Liver (tissue), 9 donors: ENCODE results near the gene IFIT1. TPM values are rescaled to one million over a fixed set of nuclear protein-coding genes. Genes with fewer than 3 reads are reported as not detected.

Source experiments
- DNase-seq: peaks from one replicate; pipeline ENCODE4 v3.0.0-alpha.2; 2017; ENCODE audit warnings: low spot score
- H3K27ac ChIP-seq, 2 donors: one replicate each; pipeline ENCODE4 v1.7.0; 2013; ENCODE audit warnings: inconsistent platforms in 2 of 2, low read length in 2 of 2, control low read depth in 1 of 2, low read depth in 1 of 2, mild to moderate bottlenecking in 1 of 2
- H3K27me3 ChIP-seq, 4 donors: one replicate each; pipeline versions ENCODE4 v1.6.1 to v1.7.0; 2013; ENCODE audit warnings: low read length in 3 of 4, inconsistent platforms in 1 of 4, mild to moderate bottlenecking in 1 of 4, moderate library complexity in 1 of 4; ENCODE audit not compliant: control insufficient read depth in 4 of 4, insufficient read depth in 4 of 4
- H3K36me3 ChIP-seq, 4 donors: one replicate each; pipeline versions ENCODE4 v1.6.1 to v1.7.0; 2013; ENCODE audit warnings: low read length in 3 of 4, mild to moderate bottlenecking in 3 of 4, low read depth in 1 of 4, moderate library complexity in 1 of 4; ENCODE audit not compliant: control insufficient read depth in 4 of 4, insufficient read depth in 3 of 4
- H3K4me1 ChIP-seq, 4 donors: one replicate each; pipeline versions ENCODE4 v1.6.1 to v1.7.0; 2013; ENCODE audit warnings: low read length in 3 of 4, mild to moderate bottlenecking in 3 of 4, moderate library complexity in 1 of 4; ENCODE audit not compliant: control insufficient read depth in 4 of 4, insufficient read depth in 4 of 4
- H3K4me3 ChIP-seq, 3 donors: one replicate each; pipeline versions ENCODE4 v1.6.1 to v1.7.0; 2013; ENCODE audit warnings: low read length in 3 of 3, control low read depth in 1 of 3, low read depth in 1 of 3, mild to moderate bottlenecking in 1 of 3
- H3K9ac ChIP-seq, 2 donors: one replicate each; pipeline ENCODE4 v1.7.0; 2013; ENCODE audit warnings: low read length in 2 of 2, mild to moderate bottlenecking in 2 of 2, moderate library complexity in 2 of 2, control low read depth in 1 of 2, low read depth in 1 of 2
- H3K9me3 ChIP-seq, 4 donors: one replicate each; pipeline versions ENCODE4 v1.6.1 to v1.7.0; 2013; ENCODE audit warnings: low read length in 3 of 4; ENCODE audit not compliant: control insufficient read depth in 4 of 4
- CTCF ChIP-seq: fragments of 150-350 bp; IDR thresholded peaks from 2 replicates; pipeline ENCODE4 v1.5.1; 2017; ENCODE audit warnings: improper control_type of control experiment, low read depth, low read length; ENCODE audit not compliant: missing input control
- EGR1 ChIP-seq, 2 donors: IDR thresholded peaks; 2 replicates each; pipeline ENCODE4 v1.6.1; 2016 to 2018; ENCODE audit warnings: antibody characterized with exemption in 2 of 2, low read depth in 2 of 2
- FOXA1 ChIP-seq: IDR thresholded peaks from 2 replicates; pipeline ENCODE4 v1.6.1; 2016; ENCODE audit warnings: antibody characterized with exemption
- GABPA ChIP-seq, 2 donors: IDR thresholded peaks in 1 of 2; conservative IDR thresholded peaks in 1 of 2; 2 replicates each; pipeline ENCODE4 v1.6.1; 2016; ENCODE audit warnings: antibody characterized with exemption in 2 of 2, mild to moderate bottlenecking in 1 of 2, moderate library complexity in 1 of 2
- HNF4A ChIP-seq, 2 donors: conservative IDR thresholded peaks; 2 replicates each; pipeline ENCODE4 v1.6.1; 2016; ENCODE audit warnings: antibody characterized with exemption in 2 of 2, mild to moderate bottlenecking in 2 of 2
- HNF4G ChIP-seq: IDR thresholded peaks from 2 replicates; pipeline ENCODE4 v1.6.1; 2016; ENCODE audit warnings: antibody characterized with exemption
- JUND ChIP-seq, 2 donors: IDR thresholded peaks; 2 replicates each; pipeline ENCODE4 v1.6.1; 2016; ENCODE audit warnings: antibody characterized with exemption in 2 of 2
- NR2F2 ChIP-seq: IDR thresholded peaks from 2 replicates; pipeline ENCODE4 v1.6.1; 2016; ENCODE audit warnings: antibody characterized with exemption
- RAD21 ChIP-seq, 2 donors: IDR thresholded peaks; 2 replicates each; pipeline ENCODE4 v1.6.1; 2016; ENCODE audit warnings: antibody characterized with exemption in 2 of 2, mild to moderate bottlenecking in 2 of 2
- RXRA ChIP-seq, 2 donors: IDR thresholded peaks; 2 replicates each; pipeline ENCODE4 v1.6.1; 2017 to 2018; ENCODE audit warnings: antibody characterized with exemption in 2 of 2, mild to moderate bottlenecking in 1 of 2
- SP1 ChIP-seq: IDR thresholded peaks from 2 replicates; pipeline ENCODE4 v1.6.1; 2018; ENCODE audit warnings: antibody characterized with exemption, mild to moderate bottlenecking
- TAF1 ChIP-seq: conservative IDR thresholded peaks from 2 replicates; pipeline ENCODE4 v1.6.1; 2016; ENCODE audit warnings: antibody characterized with exemption, mild to moderate bottlenecking
- YY1 ChIP-seq: IDR thresholded peaks from 2 replicates; pipeline ENCODE4 v1.6.1; 2016; ENCODE audit warnings: antibody characterized with exemption, mild to moderate bottlenecking
- ZBTB33 ChIP-seq: IDR thresholded peaks from 2 replicates; pipeline ENCODE4 v1.6.1; 2016; ENCODE audit warnings: antibody characterized with exemption
- WGBS: extraction: QIAGEN DNeasy Blood & Tissue Kit; methylation state at CpG from one replicate; pipeline ENCODE4 v1.1.7; 2013; 5-methylcytosine and 5-hydroxymethylcytosine counted together
- polyA plus RNA-seq, 2 donors: library from polyadenylated mRNA; stranded (reverse) in 1 of 2; unstranded in 1 of 2; fragments of 200-250 nt in 1 of 2; fragments of >200 nt in 1 of 2; fragmentation: Nextera tagmentation in 1 of 2; extraction: Ambion mirVana in 1 of 2; gene quantifications; one replicate each; pipeline versions ENCODE4 v1.2.1 to v1.2.3, GENCODE V29; 2013 to 2015
- total RNA-seq, 2 donors: library from RNA; depleted of rRNA; stranded (reverse); fragments of >200 nt; gene quantifications; one replicate each; pipeline ENCODE4 v1.2.3, GENCODE V29; 2014
- TF ChIP-seq, protein P1 (sequence below): IDR thresholded peaks from 2 replicates; pipeline ENCODE4 v1.6.1; 2016; ENCODE audit warnings: antibody characterized with exemption, mild to moderate bottlenecking
- TF ChIP-seq, protein P2 (sequence below): IDR thresholded peaks from 2 replicates; pipeline ENCODE4 v1.6.1; 2016; ENCODE audit warnings: antibody characterized with exemption
- donor health status: healthy.
- donor health status: healthy.
- donor health status: healthy.
- donor health status: healthy.
- donor health status: healthy.

Gene IFIT1
- total and polyA plus RNA-seq, 4 donors, result 8.1 to 17.5 (median 11.6) TPM

- Histone ChIP-seq H3K4me3 (no peak overlapping the region), H3K27ac (no peak overlapping the region), H3K36me3 (peaks cover 0 to 11% (median 6%) of the 10 kb centered on the region in 4 donors), H3K9ac (no peak overlapping the region), H3K27me3 (no peaks in the 10 kb centered on the region), H3K4me1 (peaks cover 0 to 18% (median 7%) of the 10 kb centered on the region in 4 donors), H3K9me3 (no peaks in the 10 kb centered on the region)
- WGBS, result 90% methylated on average over 1 of the region's 1 CpG
- no peak for DNase-seq
- TF ChIP-seq, protein P1, sequence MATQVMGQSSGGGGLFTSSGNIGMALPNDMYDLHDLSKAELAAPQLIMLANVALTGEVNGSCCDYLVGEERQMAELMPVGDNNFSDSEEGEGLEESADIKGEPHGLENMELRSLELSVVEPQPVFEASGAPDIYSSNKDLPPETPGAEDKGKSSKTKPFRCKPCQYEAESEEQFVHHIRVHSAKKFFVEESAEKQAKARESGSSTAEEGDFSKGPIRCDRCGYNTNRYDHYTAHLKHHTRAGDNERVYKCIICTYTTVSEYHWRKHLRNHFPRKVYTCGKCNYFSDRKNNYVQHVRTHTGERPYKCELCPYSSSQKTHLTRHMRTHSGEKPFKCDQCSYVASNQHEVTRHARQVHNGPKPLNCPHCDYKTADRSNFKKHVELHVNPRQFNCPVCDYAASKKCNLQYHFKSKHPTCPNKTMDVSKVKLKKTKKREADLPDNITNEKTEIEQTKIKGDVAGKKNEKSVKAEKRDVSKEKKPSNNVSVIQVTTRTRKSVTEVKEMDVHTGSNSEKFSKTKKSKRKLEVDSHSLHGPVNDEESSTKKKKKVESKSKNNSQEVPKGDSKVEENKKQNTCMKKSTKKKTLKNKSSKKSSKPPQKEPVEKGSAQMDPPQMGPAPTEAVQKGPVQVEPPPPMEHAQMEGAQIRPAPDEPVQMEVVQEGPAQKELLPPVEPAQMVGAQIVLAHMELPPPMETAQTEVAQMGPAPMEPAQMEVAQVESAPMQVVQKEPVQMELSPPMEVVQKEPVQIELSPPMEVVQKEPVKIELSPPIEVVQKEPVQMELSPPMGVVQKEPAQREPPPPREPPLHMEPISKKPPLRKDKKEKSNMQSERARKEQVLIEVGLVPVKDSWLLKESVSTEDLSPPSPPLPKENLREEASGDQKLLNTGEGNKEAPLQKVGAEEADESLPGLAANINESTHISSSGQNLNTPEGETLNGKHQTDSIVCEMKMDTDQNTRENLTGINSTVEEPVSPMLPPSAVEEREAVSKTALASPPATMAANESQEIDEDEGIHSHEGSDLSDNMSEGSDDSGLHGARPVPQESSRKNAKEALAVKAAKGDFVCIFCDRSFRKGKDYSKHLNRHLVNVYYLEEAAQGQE, result no peak
- TF ChIP-seq NR2F2 (no peak), CTCF (no peak), ZBTB33 (no peak), SP1 (no peak), YY1 (no peak), TAF1 (no peak), EGR1 (IDR thresholded peaks at IDR 0.05; ENCODE audit: low read depth in 2 of 2) (no peak), RAD21 (IDR thresholded peaks at IDR 0.05) (no peak), FOXA1 (no peak), HNF4A (conservative IDR thresholded peaks at IDR 0.05) (no peak), GABPA (IDR thresholded peaks at IDR 0.05 in 1 of 2, conservative IDR thresholded peaks at IDR 0.05 in 1 of 2) (no peak), RXRA (IDR thresholded peaks at IDR 0.05) (no peak)
- TF ChIP-seq, protein P2, sequence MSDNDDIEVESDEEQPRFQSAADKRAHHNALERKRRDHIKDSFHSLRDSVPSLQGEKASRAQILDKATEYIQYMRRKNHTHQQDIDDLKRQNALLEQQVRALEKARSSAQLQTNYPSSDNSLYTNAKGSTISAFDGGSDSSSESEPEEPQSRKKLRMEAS, result no peak
Measured at GRCh38 chr10:89399956-89400355, 7.5 kb downstream of the IFIT1 start.

- no peak overlapping the region for H3K4me3 ChIP-seq
- no peak for DNase-seq
- H3K9me3 ChIP-seq, result no peaks in the 10 kb centered on the region
- H3K36me3 ChIP-seq, result peaks cover 0 to 11% (median 7%) of the 10 kb centered on the region in 4 donors
- no peak for TF ChIP-seq HNF4G
- TF ChIP-seq JUND (IDR thresholded peaks at IDR 0.05), result no peak
- H3K9ac ChIP-seq, result no peak overlapping the region
- no peak overlapping the region for H3K27ac ChIP-seq
- H3K27me3 ChIP-seq, result no peaks in the 10 kb centered on the region
- peaks cover 0 to 9% (median 4%) of the 10 kb centered on the region in 4 donors for H3K4me1 ChIP-seq
- 91% methylated on average over 2 of the region's 2 CpGs for WGBS
Measured at GRCh38 chr10:89403043-89403442, 10.6 kb downstream of the IFIT1 start.
